OCI-LY3 (cell line): ENCODE results near the gene SKIL.
"Not testable (repeated sequence)": the region's sequence is repeated elsewhere in the genome, so short reads cannot be mapped to it uniquely, and the experiment has no call there.

Experiments used
- H2AFZ ChIP-seq: fragments of 200-600, 300-600 bp; shearing (Covaris generic); 2 replicates; pipeline ENCODE4 v1.6.0; 2014; ENCODE audit warnings: antibody characterized with exemption, low read depth, low read length
- H3K27ac ChIP-seq: fragments of 200-600, 300-600 bp; sonication (generic); 2 replicates; pipeline ENCODE4 v1.5.1; 2014; ENCODE audit warnings: mild to moderate bottlenecking, low read length, moderate library complexity, mixed read lengths
- H3K27me3 ChIP-seq: fragments of 200-600, 300-600 bp; sonication (generic); 2 replicates; pipeline ENCODE4 v1.6.1; 2014; ENCODE audit warnings: low read depth, low read length, mixed read lengths
- H3K36me3 ChIP-seq: fragments of 200-600, 300-600 bp; sonication (generic); replicated peaks from 2 replicates; pipeline ENCODE3; 2014; ENCODE audit warnings: low read depth, low read length, mixed read lengths
- H3K4me1 ChIP-seq: fragments of 300-600, 200-600 bp; sonication (generic); 2 replicates; pipeline ENCODE4 v1.6.1; 2014; ENCODE audit warnings: low read length, mixed read lengths
- H3K4me2 ChIP-seq: fragments of 200-600, 300-600 bp; sonication (generic); 2 replicates; pipeline ENCODE4 v1.6.1; 2014; ENCODE audit warnings: low read length, mixed read lengths
- H3K4me3 ChIP-seq: fragments of 300-600, 200-600 bp; sonication (generic); 2 replicates; pipeline ENCODE4 v1.5.1; 2014; ENCODE audit warnings: antibody characterized with exemption, mild to moderate bottlenecking, low read length, moderate library complexity
- H3K79me2 ChIP-seq: fragments of 300-600, 200-600 bp; shearing (Covaris generic); 2 replicates; pipeline ENCODE4 v1.6.1; 2014; ENCODE audit warnings: mild to moderate bottlenecking, low read length, mixed read lengths
- H3K9ac ChIP-seq: fragments of 300-600, 200-600 bp; shearing (Covaris generic); 2 replicates; pipeline ENCODE4 v1.6.0; 2014; ENCODE audit warnings: mild to moderate bottlenecking, low read length, moderate library complexity
- H3K9me3 ChIP-seq: fragments of 200-600, 300-600 bp; shearing (Covaris generic); 2 replicates; pipeline ENCODE4 v1.6.1; 2014; ENCODE audit warnings: low read length, mixed read lengths; ENCODE audit not compliant: insufficient read depth
- H4K20me1 ChIP-seq: fragments of 200-600, 300-600 bp; sonication (generic); 2 replicates; pipeline ENCODE4 v1.6.1; 2016; ENCODE audit warnings: low read length, mixed read lengths; ENCODE audit not compliant: insufficient read depth
- CTCF ChIP-seq: fragments of 200-600, 300-600 bp; sonication (generic); IDR thresholded peaks from 2 replicates; pipeline ENCODE4 v1.5.1; 2014; ENCODE audit warnings: antibody characterized with exemption, low read length, low read depth
- EZH2phosphoT487 ChIP-seq: fragments of 200-600 bp; shearing (Covaris generic); IDR thresholded peaks from 2 replicates; pipeline ENCODE4 v1.6.1; 2018; ENCODE audit warnings: antibody characterized with exemption, mixed run types, low read depth

Gene SKIL

GRCh38 chr3:170324962-170325361 is 32.6 kb upstream of the SKIL start:
- Histone ChIP-seq H3K79me2 (no peaks in the 10 kb centered on the region), H3K27ac (no peak overlapping the region), H3K4me1 (no peaks in the 10 kb centered on the region), H3K9me3 (0 out of 2 replicates have a peak, but pooled peaks cover 6% of the 10 kb centered on the region), H3K27me3 (no peaks in the 10 kb centered on the region), H3K4me3 (no peak overlapping the region), H3K9ac (no peak overlapping the region), H3K4me2 (no peak overlapping the region), H2AFZ (no peak overlapping the region), H3K36me3 (no peaks in the 10 kb centered on the region), H4K20me1 (no peaks in the 10 kb centered on the region)
- TF ChIP-seq EZH2phosphoT487, result no peak
- TF ChIP-seq CTCF, result 0 out of 2 replicates have a peak, but pooled peaks have one; percentile 7

DNA sequence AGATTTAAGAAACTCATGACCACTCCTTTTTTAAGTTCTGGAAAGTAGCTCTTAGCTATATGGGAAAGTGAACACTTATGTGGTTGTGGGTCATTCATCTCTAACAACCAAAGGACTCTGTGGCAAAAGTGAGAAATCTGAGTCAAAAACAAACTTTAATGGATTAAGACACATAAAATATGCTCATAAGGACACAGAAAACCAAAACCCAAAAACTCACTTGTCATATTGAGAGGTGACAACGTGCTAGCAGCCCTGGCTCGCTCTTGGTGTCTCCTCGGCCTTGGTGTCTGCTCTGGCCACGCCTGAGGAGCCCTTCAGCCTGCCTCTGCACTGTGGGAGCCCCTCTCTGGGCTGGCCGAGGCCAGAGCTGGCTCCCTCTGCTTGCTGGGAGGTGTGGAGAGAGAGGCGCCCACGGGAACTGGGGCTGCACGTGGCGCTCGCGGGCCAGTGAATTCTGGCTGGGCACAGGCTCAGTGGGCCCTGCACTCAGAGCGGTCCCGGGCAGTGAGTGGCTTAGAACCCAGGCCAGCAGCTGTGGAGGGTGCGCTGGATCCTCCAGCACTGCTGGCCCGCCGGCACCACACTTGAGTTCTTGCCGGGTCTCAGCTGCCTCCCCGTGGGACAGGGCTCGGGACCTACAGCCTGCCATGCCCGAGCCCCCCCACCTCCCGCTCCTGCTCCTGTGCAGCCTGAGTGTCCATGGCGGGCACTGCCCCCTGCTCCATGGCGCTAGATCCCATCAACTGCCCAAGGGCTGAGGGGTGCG is 30.3 kb upstream of the SKIL start:
- H3K4me3 ChIP-seq, result no peak overlapping the region
- peaks cover 5% of the 10 kb centered on the region for H3K4me1 ChIP-seq
- H3K4me2 ChIP-seq, result no peak overlapping the region
- 0 out of 2 replicates have a peak, but pooled peaks cover 6% of the 10 kb centered on the region for H3K9me3 ChIP-seq
- no peak for TF ChIP-seq CTCF
- TF ChIP-seq EZH2phosphoT487, result no peak
- H3K27ac ChIP-seq, result no peak overlapping the region
- H3K9ac ChIP-seq, result no peak overlapping the region
- no peaks in the 10 kb centered on the region for H3K79me2 ChIP-seq
- no peaks in the 10 kb centered on the region for H3K36me3 ChIP-seq
- no peak overlapping the region for H2AFZ ChIP-seq
- no peaks in the 10 kb centered on the region for H3K27me3 ChIP-seq
- no peaks in the 10 kb centered on the region for H4K20me1 ChIP-seq

DNA sequence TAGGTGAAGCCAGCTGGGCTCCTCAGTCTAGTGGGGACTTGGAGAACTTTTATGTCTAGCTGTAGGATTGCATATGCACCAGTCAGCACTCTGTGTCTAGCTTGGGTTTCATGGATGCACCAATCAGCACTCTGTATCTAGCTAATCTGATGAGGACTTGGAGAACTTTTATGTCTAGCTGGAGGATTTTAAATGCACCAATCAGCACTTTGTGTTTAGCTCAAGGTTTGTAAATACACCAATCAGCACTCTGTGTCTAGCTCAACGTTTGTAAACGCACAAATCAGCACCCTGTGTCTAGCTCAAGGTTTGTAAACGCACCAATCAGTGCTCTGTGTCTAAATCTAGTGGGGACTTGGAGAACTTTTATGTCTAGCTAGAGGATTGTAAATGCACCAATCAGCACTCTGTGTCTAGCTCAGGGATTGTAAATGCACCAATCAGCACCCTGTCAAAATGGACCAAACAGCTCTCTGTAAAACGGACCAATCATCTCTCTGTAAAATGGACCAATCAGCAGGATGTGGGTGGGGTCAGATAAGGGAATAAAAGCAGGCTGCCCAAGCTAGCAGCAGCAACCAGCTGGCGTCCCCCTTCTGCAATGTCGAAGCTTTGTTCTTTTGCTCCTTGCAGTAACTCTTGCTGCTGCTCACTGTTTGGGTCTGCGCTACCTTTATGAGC is 29.5 kb upstream of the SKIL start:
- not testable (repeated sequence) for H3K4me3 ChIP-seq, H3K9ac ChIP-seq, H3K27ac ChIP-seq, H3K79me2 ChIP-seq, H2AFZ ChIP-seq, H3K9me3 ChIP-seq, H3K4me1 ChIP-seq, H3K36me3 ChIP-seq, H3K4me2 ChIP-seq, H4K20me1 ChIP-seq, H3K27me3 ChIP-seq

GRCh38 chr3:170330366-170330765 is 27.1 kb upstream of the SKIL start:
- H4K20me1 ChIP-seq, result no peaks in the 10 kb centered on the region
- TF ChIP-seq EZH2phosphoT487, result no peak
- no peak for TF ChIP-seq CTCF
- no peaks in the 10 kb centered on the region for H3K27me3 ChIP-seq
- H3K79me2 ChIP-seq, result no peaks in the 10 kb centered on the region
- H3K4me3 ChIP-seq, result no peak overlapping the region
- H3K9ac ChIP-seq, result no peak overlapping the region
- peaks cover 5% of the 10 kb centered on the region for H3K4me1 ChIP-seq
- H3K9me3 ChIP-seq, result 0 out of 2 replicates have a peak, but pooled peaks cover 6% of the 10 kb centered on the region
- 0 out of 2 replicates have a peak overlapping the region, but pooled peaks have one; percentile 28 for H3K4me2 ChIP-seq
- no peak overlapping the region for H3K27ac ChIP-seq
- H3K36me3 ChIP-seq, result no peaks in the 10 kb centered on the region
- peak overlapping the region; percentile 83; the same call in 1 of the 2 replicates for H2AFZ ChIP-seq
